ENCODE results near the gene FAM171A1.
"Not testable (repeated sequence)": the region's sequence is repeated elsewhere in the genome, so short reads cannot be mapped to it uniquely, and the experiment has no call there.

DNA sequence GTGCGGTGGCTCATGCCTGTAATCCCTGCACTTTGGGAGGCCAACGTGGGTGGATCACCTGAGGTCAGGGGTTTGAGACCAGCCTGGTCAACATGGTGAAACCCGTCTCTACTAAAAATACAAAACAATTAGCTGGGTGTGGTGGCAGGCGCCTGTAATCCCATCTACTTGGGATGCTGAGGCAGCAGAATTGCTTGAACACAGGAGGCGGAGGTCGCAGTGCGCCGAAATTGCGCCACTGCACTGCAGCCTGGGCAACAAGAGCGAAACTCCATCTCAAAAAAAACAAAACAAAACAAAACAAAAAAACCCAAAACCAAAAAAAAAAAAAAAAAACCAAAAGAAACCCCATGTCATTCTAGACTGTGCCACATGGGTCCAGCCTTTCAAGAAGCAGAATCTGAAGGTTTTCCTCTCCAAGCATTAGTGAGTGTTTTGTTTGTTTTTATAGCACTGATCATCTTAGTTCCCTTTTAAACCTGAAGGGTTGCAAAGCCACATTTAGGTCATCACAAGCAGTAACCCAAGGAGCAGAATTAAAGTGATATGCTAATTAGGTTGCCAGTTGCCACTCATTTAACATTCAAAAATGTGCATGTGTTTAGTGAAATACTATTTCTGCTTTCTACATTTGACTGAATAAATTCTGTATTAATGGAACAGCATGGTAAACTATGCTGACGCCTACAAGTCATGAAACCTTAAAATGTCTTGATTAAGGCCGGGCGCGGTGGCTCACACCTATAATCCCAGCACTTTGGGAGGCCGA lies 68.7 kb downstream of the FAM171A1 start:
- TF ChIP-seq, protein P1, sequence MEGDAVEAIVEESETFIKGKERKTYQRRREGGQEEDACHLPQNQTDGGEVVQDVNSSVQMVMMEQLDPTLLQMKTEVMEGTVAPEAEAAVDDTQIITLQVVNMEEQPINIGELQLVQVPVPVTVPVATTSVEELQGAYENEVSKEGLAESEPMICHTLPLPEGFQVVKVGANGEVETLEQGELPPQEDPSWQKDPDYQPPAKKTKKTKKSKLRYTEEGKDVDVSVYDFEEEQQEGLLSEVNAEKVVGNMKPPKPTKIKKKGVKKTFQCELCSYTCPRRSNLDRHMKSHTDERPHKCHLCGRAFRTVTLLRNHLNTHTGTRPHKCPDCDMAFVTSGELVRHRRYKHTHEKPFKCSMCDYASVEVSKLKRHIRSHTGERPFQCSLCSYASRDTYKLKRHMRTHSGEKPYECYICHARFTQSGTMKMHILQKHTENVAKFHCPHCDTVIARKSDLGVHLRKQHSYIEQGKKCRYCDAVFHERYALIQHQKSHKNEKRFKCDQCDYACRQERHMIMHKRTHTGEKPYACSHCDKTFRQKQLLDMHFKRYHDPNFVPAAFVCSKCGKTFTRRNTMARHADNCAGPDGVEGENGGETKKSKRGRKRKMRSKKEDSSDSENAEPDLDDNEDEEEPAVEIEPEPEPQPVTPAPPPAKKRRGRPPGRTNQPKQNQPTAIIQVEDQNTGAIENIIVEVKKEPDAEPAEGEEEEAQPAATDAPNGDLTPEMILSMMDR (optimal IDR thresholded peaks at IDR 0.05 in 1 of 3, IDR thresholded peaks at IDR 0.05 in 1 of 3, conservative IDR thresholded peaks at IDR 0.05 in 1 of 3; ENCODE audit: extremely low read depth in 1 of 3, insufficient read depth in 2 of 3, low read length in 3 of 3), result not testable (repeated sequence)
- not testable (repeated sequence) for TF ChIP-seq EZH2 (IDR thresholded peaks at IDR 0.05; ENCODE audit: low read length)
